ENCODE measurements around the gene ACOT13. TPM values are rescaled to one million over a fixed set of nuclear protein-coding genes. Genes with fewer than 3 reads are reported as not detected.
"Not testable (repeated sequence)": the region's sequence is repeated elsewhere in the genome, so short reads cannot be mapped to it uniquely, and the experiment has no call there.

The ACOT13 gene
- polyA plus RNA-seq: 10 to 100 TPM in 2 of 3 donors, 1 to 10 TPM in 1; 6.2 to 17.1 (median 16.5) TPM

DNA sequence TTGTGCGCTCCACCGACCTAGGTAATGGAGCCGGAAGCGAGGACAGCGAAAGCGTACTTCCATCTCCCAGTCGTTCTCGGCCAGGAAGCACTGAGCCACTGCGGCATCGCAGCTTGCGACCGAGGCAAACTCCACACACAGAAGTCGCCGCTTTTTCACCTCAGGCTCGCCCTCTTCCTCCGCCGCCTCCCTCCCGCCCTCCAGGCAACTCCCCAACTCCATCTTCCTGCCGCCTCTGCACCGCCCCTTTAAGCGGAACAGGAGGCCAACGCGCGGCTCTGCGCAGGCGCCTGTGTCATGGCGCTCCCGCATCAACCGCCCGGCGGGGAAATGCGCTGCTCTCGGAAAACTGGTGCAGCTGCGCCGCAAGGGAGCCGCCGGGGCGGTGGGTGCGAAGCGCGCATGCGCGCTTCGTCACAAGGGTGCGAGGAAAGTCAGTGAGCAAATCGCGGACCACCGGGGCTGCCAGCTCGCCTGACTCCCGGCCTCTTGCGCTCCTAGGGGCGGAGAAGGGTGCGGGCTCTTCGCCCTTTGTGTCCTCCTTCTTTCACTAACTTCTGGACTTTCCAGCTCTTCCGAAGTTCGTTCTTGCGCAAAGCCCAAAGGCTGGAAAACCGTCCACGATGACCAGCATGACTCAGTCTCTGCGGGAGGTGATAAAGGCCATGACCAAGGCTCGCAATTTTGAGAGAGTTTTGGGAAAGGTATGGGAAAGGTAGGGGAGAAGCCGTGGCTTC, at the start of gene ACOT13, which contains the start of gene TDP2:
ACOT13 (plus strand) TSS at position 437 of the 737 bp plus-strand sequence; CDS start at position 624, 187 bp downstream.
TDP2 (minus strand) TSS at position 259 of the 737 bp plus-strand sequence; CDS start at position 222, 37 bp downstream.
- H3K4me1 Mint-ChIP-seq: peaks cover 47 to 67% of the 10 kb centered on the region in 2 donors

GRCh38 chr6:24619661-24620060, 47.2 kb upstream of the ACOT13 start:
- H3K4me1 Mint-ChIP-seq: no peaks in the 10 kb centered on the region
- no peaks in the 10 kb centered on the region for H3K9me3 Mint-ChIP-seq
- no peaks in the 10 kb centered on the region for H3K36me3 Mint-ChIP-seq
- DNase-seq: no peak
- H3K27me3 Mint-ChIP-seq (ENCODE audit: low read depth in 3 of 3): peaks cover 2 to 6% (median 3%) of the 10 kb centered on the region in 3 donors
- no peak overlapping the region for H3K27ac Mint-ChIP-seq
- H3K4me3 Mint-ChIP-seq: no peak overlapping the region

More for the DNA sequence above, at the start of gene ACOT13, which contains the start of gene TDP2:
- peak within 1 kb of the TSS; percentile 94 to 99 (median 99) for H3K27ac Mint-ChIP-seq
- peaks cover 11 to 24% (median 11%) of the 10 kb centered on the region in 3 donors for H3K27me3 Mint-ChIP-seq (ENCODE audit: low read depth in 3 of 3)
- peak; percentile 96 to 98 (median 97) for DNase-seq
- H3K36me3 Mint-ChIP-seq: peaks cover 4 to 31% (median 9%) of the 10 kb centered on the region in 3 donors
- H3K9me3 Mint-ChIP-seq: no peaks in the 10 kb centered on the region
- H3K4me3 Mint-ChIP-seq: peak within 1 kb of the TSS; percentile 98 to 100 (median 99)

DNA sequence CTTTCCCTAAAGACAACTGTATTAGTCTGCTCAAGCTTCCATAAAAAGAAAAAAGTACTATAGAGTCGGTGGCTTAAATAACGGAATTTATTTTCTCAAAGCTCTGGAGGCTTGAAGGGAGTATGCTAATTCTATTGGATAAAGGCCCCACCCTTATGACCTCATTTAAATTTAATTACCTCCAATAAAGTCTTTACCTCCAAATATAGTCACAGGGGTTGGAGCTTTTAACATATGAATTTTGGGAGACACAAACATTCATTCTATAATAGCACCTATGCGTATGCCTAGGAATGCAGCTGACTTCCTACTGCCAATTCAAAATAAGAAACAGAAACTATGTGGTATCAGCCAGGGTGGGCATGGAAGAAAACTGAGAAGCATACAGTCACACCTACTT, 46.2 kb upstream of the ACOT13 start:
- H3K9me3 Mint-ChIP-seq: no peaks in the 10 kb centered on the region
- H3K36me3 Mint-ChIP-seq: no peaks in the 10 kb centered on the region
- H3K27me3 Mint-ChIP-seq (ENCODE audit: low read depth in 3 of 3): peaks cover 3 to 6% (median 3%) of the 10 kb centered on the region in 3 donors
- H3K4me1 Mint-ChIP-seq: no peaks in the 10 kb centered on the region
- no peak overlapping the region for H3K4me3 Mint-ChIP-seq
- H3K27ac Mint-ChIP-seq: no peak overlapping the region
- DNase-seq: no peak

GRCh38 chr6:24621626-24622289, 45.1 kb upstream of the ACOT13 start:
- Mint-ChIP-seq H3K9me3 (no peaks in the 10 kb centered on the region), H3K4me1 (no peaks in the 10 kb centered on the region), H3K4me3 (no peak overlapping the region), H3K27ac (peak overlapping the region in 1 of 6 donors; percentile 17), H3K36me3 (no peaks in the 10 kb centered on the region), H3K27me3 (ENCODE audit: low read depth in 3 of 3) (peaks cover 3 to 8% (median 6%) of the 10 kb centered on the region in 3 donors)
- no peak for DNase-seq

- DNase-seq: no peak
- Mint-ChIP-seq H3K27ac (no peak overlapping the region), H3K36me3 (no peaks in the 10 kb centered on the region), H3K4me3 (no peak overlapping the region), H3K4me1 (no peaks in the 10 kb centered on the region), H3K9me3 (no peaks in the 10 kb centered on the region), H3K27me3 (ENCODE audit: low read depth in 3 of 3) (peaks cover 7 to 30% (median 9%) of the 10 kb centered on the region in 3 donors)
These were observed 35.9 kb upstream of the ACOT13 start for GRCh38 chr6:24630856-24631505.

DNA sequence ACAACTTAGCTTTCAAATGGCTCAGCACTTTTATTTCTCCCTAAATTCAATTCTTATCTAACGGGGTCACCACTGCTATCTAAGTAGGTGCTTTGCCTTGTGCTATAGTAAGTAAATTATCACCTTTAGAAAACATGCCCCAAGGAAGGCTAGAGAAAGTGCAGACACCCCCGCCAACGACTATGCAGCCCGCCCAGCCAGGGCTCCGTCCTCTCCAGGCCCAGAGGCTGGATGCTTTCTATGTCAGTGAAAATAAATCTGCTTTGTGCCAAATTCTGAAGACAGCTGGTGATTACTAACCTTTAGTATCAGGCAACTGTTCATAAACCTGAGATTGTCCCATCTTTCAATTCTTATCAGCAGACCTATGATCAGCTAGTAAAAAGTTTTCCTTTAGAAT, 35.2 kb upstream of the ACOT13 start:
- no peaks in the 10 kb centered on the region for H3K4me1 Mint-ChIP-seq
- H3K4me3 Mint-ChIP-seq: no peak overlapping the region
- H3K36me3 Mint-ChIP-seq: no peaks in the 10 kb centered on the region
- H3K27me3 Mint-ChIP-seq (ENCODE audit: low read depth in 3 of 3): peaks cover 7 to 29% (median 9%) of the 10 kb centered on the region in 3 donors
- H3K9me3 Mint-ChIP-seq: no peaks in the 10 kb centered on the region
- no peak for DNase-seq
- no peak overlapping the region for H3K27ac Mint-ChIP-seq

- H3K27ac Mint-ChIP-seq: no peak overlapping the region
- H3K9me3 Mint-ChIP-seq: no peaks in the 10 kb centered on the region
- no peak for DNase-seq
- no peaks in the 10 kb centered on the region for H3K4me1 Mint-ChIP-seq
- no peaks in the 10 kb centered on the region for H3K36me3 Mint-ChIP-seq
- H3K27me3 Mint-ChIP-seq (ENCODE audit: low read depth in 3 of 3): peaks cover 7 to 29% (median 9%) of the 10 kb centered on the region in 3 donors
- H3K4me3 Mint-ChIP-seq: no peak overlapping the region
These were observed 34.3 kb upstream of the ACOT13 start for GRCh38 chr6:24632573-24632972.

DNA sequence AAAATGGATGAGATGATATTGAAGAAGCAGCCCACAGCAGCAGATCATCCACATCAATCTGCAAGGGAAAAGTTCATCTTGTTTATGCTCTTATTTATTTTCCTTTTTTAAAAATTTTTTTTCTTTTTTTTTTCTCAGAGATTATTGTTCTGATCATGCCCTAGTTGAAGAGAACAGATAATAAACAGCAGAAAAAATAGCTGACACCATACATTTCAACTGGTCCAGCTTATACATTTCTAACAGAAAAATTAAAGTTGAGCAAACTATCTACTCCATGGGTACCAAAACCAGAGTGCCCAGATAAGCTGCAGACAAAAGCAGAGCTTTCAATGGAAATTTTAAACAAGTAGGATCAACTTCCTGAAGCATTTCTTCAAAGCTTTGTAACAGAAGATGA, 30.2 kb upstream of the ACOT13 start:
- H3K4me3 Mint-ChIP-seq: no peak overlapping the region
- H3K36me3 Mint-ChIP-seq: peaks cover 0 to 4% (median 3%) of the 10 kb centered on the region in 3 donors
- H3K4me1 Mint-ChIP-seq: no peaks in the 10 kb centered on the region
- DNase-seq: no peak
- H3K9me3 Mint-ChIP-seq: no peaks in the 10 kb centered on the region
- peaks cover 14 to 24% (median 20%) of the 10 kb centered on the region in 3 donors for H3K27me3 Mint-ChIP-seq (ENCODE audit: low read depth in 3 of 3)
- no peak overlapping the region for H3K27ac Mint-ChIP-seq

GRCh38 chr6:24640166-24640565, 26.7 kb upstream of the ACOT13 start:
- Mint-ChIP-seq H3K9me3 (no peaks in the 10 kb centered on the region), H3K4me1 (peaks cover 3 to 4% of the 10 kb centered on the region in 2 donors), H3K4me3 (no peak overlapping the region), H3K27ac (no peak overlapping the region), H3K27me3 (ENCODE audit: low read depth in 3 of 3) (peaks cover 10 to 21% (median 13%) of the 10 kb centered on the region in 3 donors), H3K36me3 (peaks cover 0 to 4% (median 3%) of the 10 kb centered on the region in 3 donors)
- no peak for DNase-seq

DNA sequence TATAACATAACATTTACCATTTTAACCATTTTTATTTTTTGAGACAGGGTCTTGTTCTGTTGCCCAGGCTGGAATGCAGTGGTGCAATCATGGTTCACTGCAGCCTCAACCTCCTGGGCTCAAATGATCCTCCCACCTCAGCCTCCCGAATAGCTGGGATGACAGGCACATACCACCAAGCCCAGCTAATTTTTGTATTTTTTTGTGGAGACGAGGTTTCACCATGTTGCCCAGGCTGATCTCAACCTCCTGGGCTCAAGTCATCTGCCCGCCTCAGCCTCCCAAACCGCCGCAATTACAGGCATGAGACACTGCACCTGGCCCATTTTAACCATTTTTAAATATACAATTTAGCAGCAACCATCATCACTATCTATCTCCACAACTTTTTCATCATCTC, 26.2 kb upstream of the ACOT13 start:
- Mint-ChIP-seq H3K27me3 (ENCODE audit: low read depth in 3 of 3) (peaks cover 9 to 19% (median 13%) of the 10 kb centered on the region in 3 donors), H3K27ac (peak overlapping the region in 1 of 6 donors; percentile 24)
- not testable (repeated sequence) for H3K36me3 Mint-ChIP-seq, H3K4me1 Mint-ChIP-seq, H3K9me3 Mint-ChIP-seq, H3K4me3 Mint-ChIP-seq, DNase-seq

DNA sequence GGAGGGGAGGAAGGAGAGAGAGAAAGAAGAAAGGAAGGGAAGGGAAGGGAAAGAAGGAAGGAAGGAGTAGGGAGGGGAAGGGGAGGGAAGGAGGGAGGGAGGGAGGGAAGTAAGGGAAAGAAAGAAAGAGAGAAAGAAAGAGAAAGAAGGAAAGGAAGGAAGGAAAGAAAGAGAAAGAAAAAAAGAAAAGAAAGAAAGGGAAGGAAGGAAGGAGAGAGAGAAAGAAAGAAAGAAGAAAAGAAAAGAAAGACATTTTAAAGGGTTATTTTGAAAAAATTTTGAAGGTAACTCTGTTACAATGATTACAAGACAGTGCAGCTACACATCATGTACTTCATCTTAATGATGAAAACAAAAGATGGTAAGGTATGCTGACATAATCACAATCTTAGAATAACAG, 24.8 kb upstream of the ACOT13 start:
- DNase-seq: no peak
- no peaks in the 10 kb centered on the region for H3K9me3 Mint-ChIP-seq
- H3K36me3 Mint-ChIP-seq: peaks cover 0 to 4% (median 3%) of the 10 kb centered on the region in 3 donors
- no peak overlapping the region for H3K27ac Mint-ChIP-seq
- no peak overlapping the region for H3K4me3 Mint-ChIP-seq
- peaks cover 13 to 23% (median 17%) of the 10 kb centered on the region in 3 donors for H3K27me3 Mint-ChIP-seq (ENCODE audit: low read depth in 3 of 3)
- peaks cover 14 to 18% of the 10 kb centered on the region in 2 donors for H3K4me1 Mint-ChIP-seq

DNA sequence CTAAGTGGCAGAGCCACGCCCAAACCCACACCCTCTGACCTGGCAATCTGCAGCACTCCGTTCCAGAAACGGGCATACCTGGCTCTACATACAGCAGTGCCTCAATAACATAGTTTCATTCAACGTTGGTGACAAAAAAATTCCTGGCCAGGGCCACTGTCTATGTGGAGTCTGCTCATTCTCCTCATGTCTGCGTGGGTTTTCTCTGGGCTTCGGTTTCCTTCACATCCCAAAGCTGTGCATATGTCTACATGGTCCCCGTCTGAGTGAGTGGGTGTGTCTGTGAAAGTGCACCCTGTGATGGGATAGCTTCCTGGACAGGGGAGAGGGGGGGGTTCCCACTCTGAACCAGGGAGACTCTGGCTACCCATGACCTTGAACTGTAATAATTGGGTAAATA, 23.0 kb upstream of the ACOT13 start:
- no peak for DNase-seq
- Mint-ChIP-seq H3K27ac (no peak overlapping the region), H3K36me3 (peaks cover 0 to 4% (median 0%) of the 10 kb centered on the region in 3 donors), H3K4me1 (peaks cover 14 to 18% of the 10 kb centered on the region in 2 donors), H3K27me3 (ENCODE audit: low read depth in 3 of 3) (peaks cover 9 to 18% (median 17%) of the 10 kb centered on the region in 3 donors), H3K9me3 (no peaks in the 10 kb centered on the region), H3K4me3 (no peak overlapping the region)

DNA sequence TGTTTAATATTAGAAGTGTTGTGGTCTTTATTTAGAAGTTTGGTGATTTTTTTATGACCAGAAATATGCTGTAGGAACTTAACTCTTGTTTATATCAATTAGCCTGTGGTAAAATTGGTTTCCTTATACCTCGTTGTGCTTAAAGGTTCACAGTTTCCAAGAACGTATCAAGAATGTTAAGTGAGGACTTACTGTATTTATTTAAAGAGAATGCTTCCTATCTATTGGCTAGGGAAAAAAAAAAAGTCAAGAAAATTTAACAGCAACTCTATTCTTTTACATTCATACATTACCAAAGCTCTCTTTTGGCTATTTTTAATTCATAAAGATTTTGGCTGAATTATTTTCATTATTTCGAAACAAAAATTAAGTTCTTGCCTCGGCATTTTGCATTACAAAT, 22.5 kb upstream of the ACOT13 start:
- Mint-ChIP-seq H3K4me3 (no peak overlapping the region), H3K27ac (no peak overlapping the region), H3K9me3 (no peaks in the 10 kb centered on the region), H3K27me3 (ENCODE audit: low read depth in 3 of 3) (peaks cover 5 to 17% (median 16%) of the 10 kb centered on the region in 3 donors), H3K36me3 (no peaks in the 10 kb centered on the region), H3K4me1 (peaks cover 14 to 18% of the 10 kb centered on the region in 2 donors)
- DNase-seq: no peak
